HG03558 (cell line): ENCODE results near the gene DCC.

Source experiments
- ATAC-seq: cut with Tn5 transposase; IDR thresholded peaks from one replicate; pipeline ENCODE4 v1.9.1; 2021; ENCODE audit warnings: moderate number of reproducible peaks; ENCODE audit not compliant: unreplicated experiment; ENCODE audit errors: extremely low read depth

The DCC gene

DNA sequence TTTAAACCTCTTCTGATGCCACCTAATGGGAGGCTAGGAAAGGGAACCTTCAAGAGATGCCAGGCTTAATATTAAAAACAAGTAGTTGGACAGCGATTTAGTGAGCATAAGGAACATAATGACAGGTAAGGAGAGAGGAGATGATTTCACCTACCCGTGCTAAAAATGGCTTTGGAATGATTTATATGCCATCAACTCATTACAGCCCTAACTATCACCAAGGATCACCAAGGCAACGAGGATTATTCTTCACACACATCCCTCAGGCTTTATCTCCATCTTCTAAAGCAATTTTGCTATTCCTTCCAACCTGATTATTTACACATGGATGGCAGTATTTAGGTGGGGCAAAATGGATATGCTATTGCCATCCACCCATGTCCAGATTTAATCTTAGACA lies 237.8 kb downstream of the DCC start:
- no peak for ATAC-seq

DNA sequence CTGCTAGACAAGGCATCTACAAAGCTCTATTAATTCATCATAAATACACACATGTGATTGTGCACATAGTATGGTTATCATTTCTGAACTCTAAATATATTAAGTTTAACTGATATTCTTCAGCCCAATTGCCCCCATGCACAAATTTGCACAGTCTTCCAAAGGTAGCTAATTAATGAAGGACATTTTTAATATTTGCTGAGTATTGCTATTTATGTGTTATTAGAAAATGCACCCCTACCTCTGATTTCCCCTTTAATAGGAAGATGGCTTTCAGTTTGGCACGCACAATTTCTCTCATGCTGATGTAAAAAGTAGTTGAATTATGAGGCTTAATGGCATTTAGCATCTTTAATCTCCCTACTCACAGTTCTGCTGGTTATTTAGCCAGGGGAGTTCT lies 242.1 kb downstream of the DCC start:
- ATAC-seq, result no peak

- no peak for ATAC-seq
Observed at GRCh38 chr18:52582516-52582915, 242.5 kb downstream of the DCC start.

DNA sequence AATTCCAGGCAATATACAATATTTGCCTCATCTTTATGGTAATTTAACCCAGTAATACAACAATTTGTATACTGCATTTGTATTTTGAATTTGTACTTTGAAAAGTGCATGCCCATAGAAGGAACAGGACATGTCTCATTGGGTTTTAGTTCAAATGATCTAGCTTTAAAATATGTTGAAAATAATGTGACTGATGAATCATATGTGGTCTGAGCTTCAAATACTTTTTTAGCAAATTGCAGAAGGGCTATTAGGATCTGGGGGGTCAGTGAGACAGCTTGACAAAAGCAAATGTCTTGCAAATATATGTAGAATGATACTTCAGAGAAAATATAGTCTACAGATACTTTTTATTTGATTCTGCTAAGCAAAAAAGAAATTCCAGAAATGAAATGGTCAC lies 248.9 kb downstream of the DCC start:
- ATAC-seq, result no peak

DNA sequence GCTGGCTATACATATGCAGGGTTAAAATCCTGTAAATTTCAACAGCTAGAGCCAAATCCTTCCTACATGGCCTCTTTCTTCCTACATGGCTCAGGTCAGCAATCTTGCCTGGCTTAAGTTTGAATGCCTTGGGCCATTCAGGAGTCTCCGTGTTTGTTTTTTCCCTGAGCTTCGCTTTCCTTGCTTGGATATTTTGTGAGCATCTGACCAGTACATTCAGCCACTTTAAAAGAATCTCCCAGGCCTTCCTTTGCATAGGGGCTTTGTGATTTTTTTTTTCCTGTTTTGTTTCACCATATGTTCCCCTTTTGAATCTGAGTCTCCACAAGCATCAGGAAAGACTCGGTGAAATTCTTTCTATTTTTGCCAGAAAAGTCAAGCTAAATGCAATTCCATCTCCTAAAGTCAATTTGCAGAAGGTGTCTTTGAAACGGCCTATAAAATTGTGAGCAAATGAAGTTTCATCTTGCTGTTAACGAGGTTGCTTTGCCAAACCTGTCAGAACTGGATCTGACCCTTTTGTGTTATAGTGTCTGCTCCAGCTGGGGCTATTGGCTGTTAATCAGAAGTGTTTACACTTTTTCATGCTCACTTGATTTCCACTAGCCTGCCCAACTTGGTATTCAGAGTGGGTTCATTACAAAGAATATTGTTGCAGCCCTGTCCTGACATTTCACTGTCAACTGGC lies 256.9 kb downstream of the DCC start:
- ATAC-seq, result no peak

DNA sequence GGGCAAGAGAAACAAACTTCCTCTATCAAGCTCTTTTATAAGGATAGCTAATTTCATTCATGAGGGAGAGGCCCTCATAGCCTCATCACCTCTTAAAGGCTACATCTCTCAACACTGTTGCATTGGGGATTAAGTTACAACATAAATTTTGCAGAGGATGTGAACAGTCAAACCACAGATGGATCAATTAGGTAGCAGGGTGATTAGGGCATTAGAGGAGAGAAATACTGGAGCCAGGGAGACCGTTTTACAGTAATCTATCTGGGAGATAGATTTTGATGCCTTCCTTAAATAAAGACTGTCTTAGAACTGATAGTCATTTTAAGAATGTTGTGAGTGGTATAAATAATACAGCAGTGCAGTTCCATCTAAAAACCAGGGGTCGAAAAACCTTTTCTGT lies 258.9 kb downstream of the DCC start:
- no peak for ATAC-seq

GRCh38 chr18:52602820-52603219 lies 262.8 kb downstream of the DCC start:
- ATAC-seq, result no peak

DNA sequence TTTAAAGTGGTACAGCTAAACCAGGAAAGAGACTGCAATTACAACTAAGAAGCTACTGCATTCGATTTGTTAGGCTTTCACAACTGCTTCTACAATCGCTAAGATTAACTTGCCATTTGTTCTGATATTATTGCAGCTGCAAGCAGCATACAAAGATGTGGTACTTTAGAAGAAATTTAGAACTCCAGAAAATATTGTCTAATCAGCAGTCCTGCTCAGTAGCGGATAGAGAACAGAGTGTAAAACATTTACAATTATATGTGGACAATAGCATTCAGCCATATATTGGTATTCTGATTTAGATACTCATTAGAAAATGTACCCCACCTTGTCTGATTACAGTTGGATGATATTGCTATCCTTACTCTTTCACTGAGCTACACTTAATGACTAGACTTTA lies 265.3 kb downstream of the DCC start:
- no peak for ATAC-seq

DNA sequence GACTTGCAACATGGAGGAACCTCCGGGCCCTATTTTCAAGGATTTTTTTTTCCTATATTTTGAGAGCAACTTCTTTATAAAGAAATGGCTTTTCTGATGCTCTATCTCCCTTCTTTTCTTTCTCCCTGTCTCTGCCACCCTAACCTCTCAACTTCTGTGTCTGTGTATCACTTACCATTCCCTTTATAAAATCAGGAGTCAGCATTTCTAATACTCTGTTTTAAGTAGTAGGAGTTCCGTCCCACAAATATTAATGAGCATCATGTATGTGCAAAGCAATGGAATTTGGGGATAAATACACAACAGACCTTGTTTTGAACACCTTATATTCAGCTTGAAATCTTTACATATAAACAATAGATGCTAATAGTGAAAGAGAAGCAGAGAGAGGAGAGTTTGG lies 268.0 kb downstream of the DCC start:
- no peak for ATAC-seq

DNA sequence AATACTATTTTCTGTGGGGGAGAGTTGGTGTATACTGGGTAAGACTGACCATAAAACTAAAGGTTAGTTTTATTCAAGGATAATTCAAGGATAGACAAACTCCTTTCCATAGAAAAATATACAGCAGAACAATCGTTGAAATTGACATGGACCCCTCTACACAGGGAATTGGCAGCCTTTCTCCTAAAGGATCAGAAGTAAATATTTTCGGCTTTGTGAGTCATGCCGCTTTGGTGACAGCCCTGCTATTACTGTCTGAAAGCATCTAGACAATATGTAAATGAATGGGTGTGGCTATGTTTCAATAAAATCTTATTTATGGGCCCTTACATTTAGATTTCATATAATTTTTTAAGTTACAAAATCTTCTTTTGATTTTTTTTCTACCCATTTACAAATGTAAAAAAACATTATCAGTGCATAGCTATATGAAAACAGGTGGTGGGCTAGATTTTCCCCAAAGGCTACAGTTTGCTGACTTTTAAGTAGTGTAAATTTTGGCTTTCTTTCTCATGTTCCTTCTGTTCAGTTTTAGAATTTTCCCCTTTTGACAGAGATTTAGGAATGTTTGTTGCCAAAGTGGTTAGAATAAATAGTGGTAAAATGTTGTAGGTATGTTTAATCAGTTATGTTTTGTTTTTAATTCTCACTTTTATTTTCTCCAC lies 270.6 kb downstream of the DCC start:
- ATAC-seq, result no peak

DNA sequence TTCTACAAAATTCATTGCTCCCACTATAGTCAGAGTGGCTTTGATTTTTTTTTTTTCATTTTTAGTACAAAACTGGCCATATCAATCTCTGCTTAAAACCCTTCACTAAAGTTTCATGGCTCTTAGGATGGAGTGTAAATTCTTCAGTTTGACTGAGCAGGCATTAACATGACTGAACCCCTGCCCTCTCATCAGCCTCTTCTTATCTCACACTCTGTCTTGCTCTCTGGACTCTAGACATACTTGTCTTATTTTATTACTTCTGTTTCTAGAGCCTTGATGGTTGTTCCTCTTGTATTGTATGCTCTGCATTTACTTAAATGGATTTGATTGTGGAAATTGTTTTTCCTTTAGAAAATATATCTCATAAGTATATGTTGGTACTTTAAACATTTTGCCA lies 272.4 kb downstream of the DCC start:
- ATAC-seq, result no peak

DNA sequence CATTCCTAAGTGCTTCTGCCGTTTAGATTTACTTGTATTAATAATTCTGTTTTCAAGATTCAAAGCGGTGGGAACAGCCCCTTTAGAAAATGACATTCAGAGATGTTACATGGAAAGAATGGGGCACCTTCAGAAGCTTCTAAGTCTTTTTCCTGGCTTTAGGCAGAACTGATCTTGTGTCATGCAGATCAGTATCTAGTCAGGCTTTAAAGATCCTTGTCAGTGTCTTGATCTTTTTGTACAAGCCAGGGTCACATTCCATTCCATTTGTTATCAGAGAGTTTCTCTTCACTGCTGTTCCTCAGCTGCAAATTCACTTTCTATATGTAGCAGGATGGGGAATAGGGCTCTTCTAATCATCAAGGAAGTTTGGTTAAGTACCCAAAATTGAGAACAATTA lies 275.3 kb downstream of the DCC start:
- no peak for ATAC-seq

DNA sequence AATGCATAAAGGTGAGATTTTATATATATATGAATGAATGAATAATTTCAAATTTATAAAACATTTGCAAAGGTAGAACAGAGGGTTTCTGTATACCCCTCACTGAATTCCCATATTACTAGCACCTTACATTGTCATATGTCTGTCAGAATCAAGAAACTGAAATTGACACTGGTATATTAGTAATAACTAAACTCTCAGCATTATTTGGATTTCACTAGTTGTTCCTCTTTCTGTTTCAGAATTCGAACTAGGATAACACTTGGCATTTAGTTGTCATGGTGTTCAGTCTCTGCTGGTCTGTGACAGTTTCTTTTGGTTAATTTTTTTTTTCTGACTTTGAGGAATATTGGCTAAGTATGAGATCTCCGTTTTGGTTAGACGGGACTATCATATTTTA lies 275.9 kb downstream of the DCC start:
- ATAC-seq, result peak; percentile 95

- ATAC-seq, result no peak
Observed at GRCh38 chr18:52617931-52618330, 277.9 kb downstream of the DCC start.

DNA sequence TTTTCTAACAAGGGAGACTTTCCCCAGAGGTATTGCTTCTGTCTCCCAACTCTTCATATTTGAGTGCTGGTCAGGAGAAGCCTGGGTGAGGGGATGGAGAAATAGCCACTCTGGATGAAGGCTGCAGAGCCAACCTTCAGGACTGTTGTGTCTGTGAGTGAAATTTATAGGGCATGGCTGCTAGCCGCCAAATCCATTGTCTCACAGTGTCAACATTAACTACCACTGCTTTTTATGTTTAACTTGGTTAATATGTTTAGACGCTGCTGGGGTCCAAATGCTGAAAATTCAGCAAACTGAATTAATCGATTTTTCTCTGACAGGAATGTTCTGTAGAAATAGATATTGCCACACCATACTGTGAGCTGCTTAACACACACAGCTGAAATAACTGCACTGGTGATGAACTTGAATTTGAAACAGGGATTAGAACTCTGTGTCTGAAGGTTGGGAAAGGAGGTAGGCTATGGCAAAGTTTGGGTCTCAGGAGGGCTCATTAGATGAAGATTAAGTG lies 281.0 kb downstream of the DCC start:
- ATAC-seq, result no peak

- ATAC-seq, result no peak
Observed at GRCh38 chr18:52624702-52625101, 284.7 kb downstream of the DCC start.

GRCh38 chr18:52636536-52636935 lies 296.5 kb downstream of the DCC start:
- ATAC-seq, result no peak

DNA sequence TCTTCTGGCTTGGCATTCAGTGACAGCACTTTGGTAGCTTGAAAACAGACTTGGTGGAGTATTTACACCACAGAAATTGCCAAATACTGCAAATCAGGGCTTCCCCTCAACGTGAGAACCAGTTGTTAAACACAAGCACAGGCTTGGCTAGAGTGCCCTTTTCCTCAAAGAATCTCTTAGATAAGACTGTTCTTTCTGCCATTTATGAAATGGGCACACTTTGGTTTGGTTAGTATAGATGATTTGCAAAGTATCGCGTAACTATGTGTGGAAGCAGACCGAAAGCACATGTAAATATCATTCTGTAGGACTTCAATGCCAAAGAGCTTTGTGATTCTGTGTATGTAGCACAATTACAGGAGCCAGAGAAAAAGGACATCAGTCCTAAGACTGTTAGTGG lies 308.2 kb downstream of the DCC start:
- no peak for ATAC-seq

- no peak for ATAC-seq
Observed at GRCh38 chr18:52652391-52652790, 312.4 kb downstream of the DCC start.

DNA sequence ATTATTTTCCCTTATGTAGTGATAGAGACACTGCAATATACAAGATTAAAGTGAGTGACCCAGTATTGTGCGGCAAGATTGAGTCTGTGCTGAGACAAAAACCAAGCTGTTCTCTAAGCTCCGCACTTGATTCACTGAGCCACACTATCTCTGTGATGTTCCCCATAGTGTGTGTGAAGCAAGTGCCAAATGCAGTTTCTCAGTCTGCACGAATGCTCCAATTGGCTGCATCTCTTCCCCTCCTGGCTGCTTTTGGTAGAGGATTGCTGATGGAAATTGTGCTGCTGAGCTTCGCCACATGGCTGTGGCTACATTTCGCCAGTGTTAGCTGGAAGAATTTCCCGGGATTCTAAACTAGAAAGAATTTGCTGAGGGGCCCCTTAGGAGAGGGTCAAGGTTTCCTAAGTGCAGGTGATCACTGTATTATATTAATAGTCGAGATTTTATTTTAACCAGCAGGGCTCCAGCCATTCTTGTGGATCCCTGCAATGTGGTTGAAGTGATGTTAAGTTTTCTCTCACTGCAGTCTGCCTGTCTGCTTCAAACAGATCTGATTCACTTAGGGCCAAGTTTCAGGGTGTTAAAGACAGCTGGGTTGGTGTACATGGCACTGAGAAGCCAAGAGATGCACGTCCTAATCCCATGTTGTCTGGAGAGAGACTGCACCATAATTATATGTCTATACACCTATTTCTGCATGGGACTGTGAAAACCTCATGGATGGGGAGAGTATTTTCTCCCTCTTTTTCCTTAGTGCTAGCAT lies 317.2 kb downstream of the DCC start:
- no peak for ATAC-seq

DNA sequence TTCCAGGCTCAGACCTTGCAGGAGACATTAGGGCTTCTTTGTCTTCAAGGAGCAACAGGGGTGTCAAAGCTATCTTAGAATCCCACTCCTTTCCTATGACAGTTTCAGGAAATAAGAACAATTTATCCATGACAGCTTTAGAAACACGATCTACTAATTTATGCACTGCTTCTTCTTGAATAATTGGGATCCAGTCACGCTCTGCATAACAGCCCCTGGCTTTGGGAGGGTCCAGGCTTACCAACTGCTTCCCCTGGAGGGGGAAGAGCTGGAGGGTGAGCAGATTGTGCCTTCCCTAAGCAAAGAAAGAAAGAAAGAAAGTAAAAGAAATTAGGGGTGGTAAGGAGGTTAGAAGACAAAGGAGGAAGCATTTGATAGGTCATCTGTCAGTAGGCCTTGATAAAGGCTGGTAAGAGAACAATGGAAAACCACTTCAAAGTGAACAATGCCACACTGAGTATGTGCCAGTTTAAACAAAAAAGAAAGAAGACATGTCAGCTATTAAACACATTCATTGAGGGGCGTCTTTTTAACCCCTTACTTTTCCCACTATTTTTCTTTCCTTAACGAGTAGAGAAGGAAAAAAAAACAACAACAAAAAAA lies 327.6 kb downstream of the DCC start:
- ATAC-seq, result no peak
